HG03378 (cell line): ENCODE measurements around the gene SYCE3.

Experiments
- ATAC-seq: cut with Tn5 transposase; IDR thresholded peaks from one replicate; pipeline ENCODE4 v1.9.1; 2021; ENCODE audit warnings: mild to moderate bottlenecking, moderate library complexity; ENCODE audit not compliant: unreplicated experiment

The SYCE3 gene

GRCh38 chr22:50504369-50505211 is 58.1 kb downstream of the SYCE3 start:
- no peak for ATAC-seq

DNA sequence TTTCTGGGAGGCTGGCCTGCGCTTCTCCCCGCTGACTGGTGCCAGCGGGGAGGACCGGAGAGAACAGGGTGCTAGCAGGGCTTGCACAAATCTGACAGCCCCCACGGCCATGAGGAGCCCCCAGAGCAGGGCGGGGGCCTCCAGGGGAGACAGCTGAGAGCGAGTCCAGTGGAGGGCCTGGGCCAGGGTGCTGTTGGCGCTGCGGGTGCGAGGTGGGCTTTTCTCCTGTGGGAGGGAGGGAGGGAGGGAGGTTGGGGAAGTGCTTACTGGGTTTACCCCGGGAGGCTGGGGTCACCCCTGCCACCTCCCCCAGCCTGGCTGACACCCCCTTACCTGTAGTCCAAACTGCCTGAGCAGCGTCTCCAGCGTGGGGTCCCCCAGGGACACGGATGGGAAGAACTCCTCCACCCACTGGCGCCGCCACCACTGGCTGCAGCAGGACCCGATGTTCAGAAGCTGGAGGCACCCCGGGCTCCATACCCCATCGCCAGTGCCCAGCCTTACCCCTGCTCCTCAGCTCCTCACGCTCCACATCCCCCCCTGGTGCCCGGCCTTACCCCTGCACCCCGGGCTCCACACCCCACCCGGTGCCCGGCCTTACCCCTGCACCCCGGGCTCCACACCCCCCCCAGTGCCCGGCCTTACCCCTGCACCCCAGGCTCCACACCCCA is 59.1 kb downstream of the SYCE3 start:
- no peak for ATAC-seq

- no peak for ATAC-seq
These were observed 59.9 kb downstream of the SYCE3 start for GRCh38 chr22:50502628-50503474.

DNA sequence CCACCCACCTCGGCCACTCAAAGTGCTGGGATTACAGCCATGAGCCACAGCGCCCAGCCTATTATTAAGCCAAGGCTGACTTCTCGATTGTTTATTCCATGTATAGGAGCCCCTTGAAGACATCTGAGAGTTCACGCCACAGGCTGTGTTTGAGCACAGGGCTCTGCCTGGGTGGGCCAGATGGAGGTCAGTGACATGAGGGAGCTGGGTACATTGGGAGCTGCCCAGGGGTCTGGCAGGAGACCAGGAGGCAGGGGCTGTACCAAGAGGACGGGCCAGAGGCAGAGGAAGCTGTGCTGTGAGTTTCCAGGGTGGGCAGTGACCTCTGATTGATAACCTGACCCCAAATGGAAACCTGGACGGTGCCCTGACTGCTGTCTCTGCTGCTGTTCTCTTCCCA is 60.6 kb downstream of the SYCE3 start:
- ATAC-seq, result no peak
